ENCODE measurements around the gene ELN. TPM values are rescaled to one million over a fixed set of nuclear protein-coding genes. Genes with fewer than 3 reads are reported as not detected.
A peak's percentile ranks its signal among the peaks of the same experiment; 100 is the strongest.
"Not testable (repeated sequence)": the region's sequence is repeated elsewhere in the genome, so short reads cannot be mapped to it uniquely, and the experiment has no call there.

The ELN gene
- not detected in 2 replicates for total RNA-seq (2014; rRNA removed; shearing (Covaris generic))
- not detected in 2 replicates for polyA plus RNA-seq (2015; cell fraction: cytosol; rRNA removed)
- 0.07 TPM in 1 of 2 replicates, not detected in the other for polyA plus RNA-seq (2015; cell fraction: nucleus; rRNA removed)

DNA sequence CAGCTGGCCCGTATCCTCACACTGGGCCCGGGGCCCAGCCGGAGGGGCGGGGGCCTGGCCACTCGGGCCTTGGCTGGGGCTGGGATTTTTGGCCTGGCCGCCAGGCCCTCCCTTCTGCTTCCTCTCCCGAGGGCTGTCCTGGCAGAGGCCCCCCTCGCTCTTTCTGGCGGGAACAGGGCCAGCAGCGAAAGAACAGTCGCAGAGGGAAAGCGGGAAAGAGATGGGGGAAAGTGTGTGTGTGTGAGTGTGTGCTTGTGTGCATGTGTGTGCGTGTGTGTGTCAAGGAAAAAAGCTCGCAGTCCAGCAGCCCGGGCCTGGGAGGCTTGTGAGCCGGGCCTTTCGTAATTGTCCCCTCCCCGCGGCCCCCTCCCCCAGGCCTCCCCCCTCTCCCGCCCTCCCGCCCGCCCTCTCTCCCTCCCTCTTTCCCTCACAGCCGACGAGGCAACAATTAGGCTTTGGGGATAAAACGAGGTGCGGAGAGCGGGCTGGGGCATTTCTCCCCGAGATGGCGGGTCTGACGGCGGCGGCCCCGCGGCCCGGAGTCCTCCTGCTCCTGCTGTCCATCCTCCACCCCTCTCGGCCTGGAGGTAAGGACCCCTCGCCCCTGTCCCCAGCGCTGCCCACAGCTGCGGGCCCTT lies at the start of gene ELN:
Gene ELN, plus strand, starts transcription at position 491 of the 638 bp plus-strand sequence. Its CDS starts 15 bp downstream, at position 506.
- in situ Hi-C loops (cut with HindIII; ENCODE audit: low pct_unique_long_range_greater_than_20kb, low sequenced_read_pairs): no loop called here
- DNase-seq (ENCODE audit: low read depth, low spot score): no peak

DNA sequence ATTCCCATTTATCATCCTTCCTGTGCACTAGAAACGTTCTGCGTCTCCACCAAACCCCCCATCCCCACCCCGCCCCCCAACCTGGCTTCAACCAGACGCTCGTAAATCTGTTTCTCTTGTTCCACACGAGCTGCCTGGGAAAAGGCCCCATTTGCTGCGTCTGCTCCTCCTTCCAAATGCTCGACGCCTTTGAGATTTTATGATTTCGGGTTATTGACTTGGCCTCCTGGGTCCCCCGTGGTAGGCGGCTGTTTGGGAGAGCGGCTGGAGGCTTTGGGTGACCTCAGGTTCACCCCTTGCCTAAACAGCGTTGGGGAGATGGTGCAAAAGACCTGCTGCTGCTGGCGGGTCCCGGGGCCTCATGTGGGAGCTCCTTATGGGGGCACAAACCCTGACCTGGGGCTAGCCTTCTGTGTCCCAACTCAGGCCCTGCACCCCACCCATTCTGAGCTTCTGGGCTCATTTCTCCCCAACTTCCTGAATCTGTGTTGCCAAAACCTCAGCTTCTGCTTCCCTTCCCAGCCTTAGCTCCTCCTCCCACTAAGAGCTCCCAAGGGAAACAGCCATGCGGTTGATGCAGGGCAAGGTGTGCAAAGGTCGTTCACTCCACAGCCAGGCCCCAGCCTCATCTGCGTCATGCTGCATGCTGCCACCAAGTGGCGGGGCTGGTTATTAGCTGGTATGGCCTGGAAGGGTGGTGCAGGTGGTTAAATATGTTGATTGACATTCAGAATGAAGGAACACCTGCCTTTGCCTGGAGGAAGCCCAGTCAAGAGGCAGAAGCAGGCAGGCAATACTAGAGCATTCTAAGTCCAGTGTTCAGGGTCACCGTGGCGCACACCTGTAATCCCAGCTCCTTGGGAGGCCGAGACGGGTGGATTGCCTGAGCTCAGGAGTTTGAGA lies 49.1 kb upstream of the ELN start:
- DNase-seq (ENCODE audit: low read depth, low spot score): peak; percentile 73
- in situ Hi-C loops (cut with HindIII; ENCODE audit: low pct_unique_long_range_greater_than_20kb, low sequenced_read_pairs): no loop called here

DNA sequence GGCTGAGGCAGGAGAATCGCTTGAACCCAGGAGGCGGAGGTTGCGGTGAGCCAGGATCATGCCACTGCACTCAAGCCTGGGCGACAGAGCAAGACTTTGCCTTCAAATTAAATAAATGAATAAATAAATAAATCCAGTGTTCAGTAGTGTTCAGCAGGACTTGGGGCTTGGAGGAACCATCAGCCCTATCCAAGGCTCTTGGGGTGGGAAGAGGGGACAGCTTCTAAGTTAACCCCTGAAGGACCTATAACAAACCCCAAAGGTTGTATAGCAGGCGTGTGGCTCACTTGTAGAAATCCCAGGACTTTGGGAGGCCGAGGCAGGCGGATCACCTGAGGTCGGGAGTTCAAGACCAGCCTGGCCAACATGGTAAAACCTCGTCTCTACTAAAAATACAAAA lies 48.3 kb upstream of the ELN start:
- DNase-seq (ENCODE audit: low read depth, low spot score); in situ Hi-C loops (cut with HindIII; ENCODE audit: low pct_unique_long_range_greater_than_20kb, low sequenced_read_pairs): not testable (repeated sequence)

DNA sequence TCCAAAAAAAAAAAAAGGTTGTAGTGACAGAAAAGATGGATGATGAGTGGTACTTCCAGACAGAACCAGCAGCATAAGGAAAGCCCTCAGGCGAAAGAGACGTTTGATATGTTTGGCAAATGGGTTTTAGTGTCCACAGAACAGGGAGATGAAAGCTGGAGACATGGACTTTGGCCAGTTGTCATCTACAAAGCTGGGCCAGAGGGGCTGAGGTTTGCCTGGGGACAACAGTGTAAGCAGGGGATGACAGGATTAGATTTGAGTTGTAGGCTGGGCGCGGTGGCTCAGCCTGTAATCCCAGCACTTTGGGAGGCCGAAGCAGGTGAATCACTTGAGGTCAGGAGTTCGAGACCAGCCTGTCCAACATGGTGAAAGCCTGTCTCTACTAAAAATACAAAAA lies 47.8 kb upstream of the ELN start:
- in situ Hi-C loops (cut with HindIII; ENCODE audit: low pct_unique_long_range_greater_than_20kb, low sequenced_read_pairs): no loop called here

DNA sequence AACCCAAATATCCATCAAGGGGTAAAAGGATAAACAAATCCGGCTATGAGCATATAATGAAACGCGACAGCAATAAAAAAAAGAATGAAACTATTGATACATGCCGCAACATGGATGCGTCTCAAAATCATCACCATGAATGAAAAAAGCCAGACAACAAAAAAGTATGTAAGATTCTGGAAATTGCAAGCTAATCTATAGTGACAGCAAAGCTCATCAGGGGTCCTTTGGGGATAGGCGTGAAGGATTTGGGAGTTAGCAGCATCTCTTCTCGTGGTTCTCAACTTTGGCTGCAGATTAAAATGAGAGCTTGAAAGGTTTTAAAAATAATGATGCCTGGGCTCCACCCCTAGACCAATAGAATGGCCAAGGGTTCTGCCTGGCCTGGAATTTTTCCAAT lies 46.0 kb upstream of the ELN start:
- no peak for DNase-seq (ENCODE audit: low read depth, low spot score)
- in situ Hi-C loops (cut with HindIII; ENCODE audit: low pct_unique_long_range_greater_than_20kb, low sequenced_read_pairs): no loop called here

More for the DNA sequence above, 47.8 kb upstream of the ELN start:
- DNase-seq (ENCODE audit: low read depth, low spot score): no peak

DNA sequence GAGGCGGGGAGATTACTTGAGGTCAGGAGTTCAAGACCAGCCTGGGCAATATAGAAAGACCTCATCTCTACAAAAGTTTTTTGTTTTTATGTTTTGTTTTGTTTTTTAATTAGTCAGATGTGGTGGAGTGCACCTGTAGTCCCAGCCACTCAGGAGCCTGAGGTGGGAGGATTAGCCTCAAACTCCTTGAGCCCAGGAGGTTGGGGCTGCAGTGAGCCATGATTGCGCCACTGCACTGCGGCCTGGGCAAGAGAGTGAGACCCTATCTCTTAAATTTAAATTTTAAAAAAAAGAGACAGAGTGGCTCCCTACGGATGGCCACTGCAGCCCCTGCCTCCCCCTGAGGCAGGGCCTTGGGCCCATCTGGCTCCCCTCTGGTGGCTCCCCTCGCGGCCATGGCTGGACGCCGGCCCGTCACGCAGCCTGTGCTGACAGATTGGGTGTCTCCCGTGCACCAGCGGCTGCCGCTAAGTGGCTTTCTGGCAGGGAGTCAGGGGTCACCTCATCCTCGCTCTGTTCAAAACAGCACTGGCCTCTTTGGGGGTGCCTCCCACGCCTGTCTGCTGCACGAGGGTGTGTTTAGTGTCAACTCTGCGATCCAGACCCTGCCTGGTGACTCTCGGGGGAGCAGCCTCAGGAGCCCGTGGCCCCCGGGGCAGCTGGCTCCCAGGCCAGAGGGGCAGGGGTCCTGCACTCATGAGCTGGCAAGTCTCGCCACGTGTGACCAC lies 44.4 kb upstream of the ELN start:
- in situ Hi-C loops (cut with HindIII; ENCODE audit: low pct_unique_long_range_greater_than_20kb, low sequenced_read_pairs): no loop called here

DNA sequence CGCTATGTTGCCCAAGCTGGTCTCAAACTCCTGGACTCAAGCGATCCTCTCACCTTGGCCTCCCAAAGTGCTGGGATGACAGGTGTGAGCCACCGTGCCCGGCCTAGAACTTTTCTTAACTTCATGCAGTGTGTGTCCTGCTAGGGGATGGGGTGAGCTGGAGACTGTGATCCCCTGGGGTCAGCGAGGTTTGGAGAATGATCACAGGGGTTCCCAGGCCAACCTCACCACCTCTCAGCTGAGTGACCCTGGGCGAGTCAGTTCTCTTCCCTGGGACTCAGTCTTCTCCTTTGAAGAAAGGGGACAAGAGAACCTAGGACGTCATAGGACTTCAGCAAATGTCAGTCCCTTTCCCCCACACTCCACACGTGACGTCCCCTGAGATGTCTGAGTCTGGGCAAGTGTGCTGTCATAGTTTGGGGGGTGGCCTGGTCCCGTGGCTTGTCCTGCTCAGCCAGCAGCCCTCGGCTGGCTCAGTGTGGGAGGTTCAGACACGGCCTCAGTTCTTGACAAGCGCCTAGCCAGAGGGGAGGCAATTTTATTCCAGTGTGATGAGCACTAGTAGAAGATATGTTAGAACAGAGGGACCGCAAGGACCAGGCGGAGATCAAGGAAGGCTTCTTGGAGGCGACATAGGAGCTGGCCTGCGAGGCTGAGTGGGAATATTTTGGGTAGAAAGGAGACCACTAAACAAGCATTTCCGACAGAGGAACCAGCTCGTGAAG lies 43.3 kb upstream of the ELN start:
- no peak for DNase-seq (ENCODE audit: low read depth, low spot score)
- in situ Hi-C loops (cut with HindIII; ENCODE audit: low pct_unique_long_range_greater_than_20kb, low sequenced_read_pairs): no loop called here

More for the DNA sequence above, 44.4 kb upstream of the ELN start:
- DNase-seq (ENCODE audit: low read depth, low spot score): no peak

DNA sequence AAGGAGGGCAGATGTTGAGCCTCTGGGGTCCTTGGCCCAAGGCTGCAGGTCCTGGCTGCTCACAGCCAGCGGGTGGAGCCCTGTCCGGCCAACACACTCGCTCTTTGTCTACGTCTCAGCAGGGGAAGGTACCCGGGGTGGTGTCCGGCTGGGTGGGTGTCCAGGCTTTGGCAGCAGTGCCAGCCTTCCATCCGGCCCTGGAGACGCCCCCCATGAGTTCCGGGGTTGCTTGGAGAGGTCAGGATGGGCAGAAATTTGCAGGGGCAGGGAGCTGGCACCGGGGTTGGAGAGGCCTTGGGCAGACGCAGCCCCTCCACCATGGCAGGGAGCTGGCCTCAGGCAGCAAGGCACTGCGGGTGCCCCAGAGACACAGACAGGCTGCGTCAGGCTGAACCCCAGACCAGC lies 42.2 kb upstream of the ELN start:
- in situ Hi-C loops (cut with HindIII; ENCODE audit: low pct_unique_long_range_greater_than_20kb, low sequenced_read_pairs): no loop called here

DNA sequence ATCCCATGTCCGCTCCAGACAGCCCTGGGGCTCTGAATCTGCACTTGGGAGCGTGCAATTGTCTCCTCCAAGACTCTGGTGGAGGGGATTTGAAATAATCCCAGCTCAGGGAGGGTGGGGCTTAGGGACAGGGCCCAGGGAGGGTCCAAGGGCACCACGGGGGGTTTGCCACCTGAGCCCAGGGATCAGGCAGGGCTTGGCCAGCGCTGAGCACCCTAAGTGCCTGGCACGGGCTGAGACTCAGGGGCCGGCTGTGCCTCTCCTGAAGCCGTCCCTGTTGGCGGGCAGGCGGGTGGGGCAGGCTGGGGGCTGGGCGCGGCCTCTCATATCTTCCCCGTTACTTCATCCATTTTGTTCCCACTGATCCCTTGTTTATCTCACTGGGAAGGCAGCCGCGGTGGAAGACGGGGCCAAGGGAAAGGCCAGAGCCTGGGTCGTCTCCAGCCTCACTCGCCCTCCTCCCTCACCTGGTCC lies 41.8 kb upstream of the ELN start:
- in situ Hi-C loops (cut with HindIII; ENCODE audit: low pct_unique_long_range_greater_than_20kb, low sequenced_read_pairs): no loop called here
- DNase-seq (ENCODE audit: low read depth, low spot score): no peak

More for the DNA sequence above, 42.2 kb upstream of the ELN start:
- DNase-seq (ENCODE audit: low read depth, low spot score): no peak

DNA sequence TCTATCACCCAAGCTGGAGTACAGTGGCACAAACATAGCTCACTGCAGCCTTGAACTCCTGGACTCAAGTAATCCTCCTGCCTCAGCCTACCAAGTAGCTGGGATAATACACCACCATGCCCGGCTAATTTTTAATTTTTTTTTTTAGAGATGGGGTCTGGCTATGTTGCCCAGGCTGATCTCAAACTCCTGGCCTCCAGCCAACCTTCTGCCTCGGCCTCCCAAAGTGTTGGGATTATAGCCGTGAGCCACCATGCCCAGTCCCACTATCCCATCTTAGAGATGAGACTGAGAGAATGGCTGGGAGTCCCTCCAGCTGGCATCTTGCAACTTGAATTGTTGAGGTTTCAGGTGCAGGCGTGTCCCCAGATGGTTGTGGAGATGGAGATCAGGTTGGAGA lies 40.7 kb upstream of the ELN start:
- DNase-seq (ENCODE audit: low read depth, low spot score): no peak
- in situ Hi-C loops (cut with HindIII; ENCODE audit: low pct_unique_long_range_greater_than_20kb, low sequenced_read_pairs): no loop called here

DNA sequence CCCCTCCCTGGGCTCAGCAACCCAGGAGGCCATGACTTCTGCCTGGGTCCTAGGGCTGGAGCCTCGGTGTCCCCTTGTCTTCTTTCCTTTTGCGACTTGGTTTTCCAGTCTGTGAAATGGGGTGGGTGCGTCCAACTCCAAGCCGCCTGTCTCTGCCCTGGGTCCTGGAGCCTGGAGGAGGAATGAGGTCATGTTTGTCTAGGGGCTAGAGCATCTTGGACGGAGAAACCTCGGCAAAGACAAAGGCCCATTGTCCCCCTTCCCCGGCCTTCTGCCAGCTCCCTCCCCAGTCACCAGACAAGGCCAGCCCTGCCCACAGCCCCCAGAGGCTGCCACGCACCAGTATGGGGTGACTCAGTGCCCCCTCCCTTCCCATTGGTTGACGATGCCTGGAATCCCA lies 39.8 kb upstream of the ELN start:
- in situ Hi-C loops (cut with HindIII; ENCODE audit: low pct_unique_long_range_greater_than_20kb, low sequenced_read_pairs): no loop called here
- DNase-seq (ENCODE audit: low read depth, low spot score): peak; percentile 87

DNA sequence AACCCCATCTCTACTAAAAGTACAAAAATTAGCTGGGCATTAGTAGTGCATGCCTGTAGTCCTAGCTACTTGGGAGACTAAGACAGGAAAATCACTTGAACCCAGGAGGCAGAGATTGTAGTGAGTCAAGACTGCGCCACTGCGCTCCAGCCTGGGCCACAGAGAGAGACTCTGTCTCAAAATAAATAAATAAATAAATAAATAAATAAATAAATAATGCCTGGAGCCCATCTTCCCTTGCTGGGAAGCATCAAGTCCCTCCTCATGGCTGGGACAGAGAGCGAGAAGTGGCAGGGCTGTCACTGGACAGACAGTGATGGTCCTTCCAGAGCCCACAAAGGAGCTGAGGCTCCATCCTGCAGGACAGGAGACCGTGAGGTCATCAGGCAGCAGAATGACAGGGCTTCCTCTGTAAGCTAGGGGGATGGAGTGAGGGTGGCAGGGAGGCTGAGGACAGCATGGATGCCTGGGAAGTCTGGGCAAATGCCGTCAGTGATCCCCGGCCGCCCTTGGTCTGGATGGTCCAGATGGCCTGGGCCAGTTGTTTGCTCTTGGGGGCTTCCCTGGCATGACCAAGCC lies 36.4 kb upstream of the ELN start:
- in situ Hi-C loops (cut with HindIII; ENCODE audit: low pct_unique_long_range_greater_than_20kb, low sequenced_read_pairs): no loop called here
- no peak for DNase-seq (ENCODE audit: low read depth, low spot score)

DNA sequence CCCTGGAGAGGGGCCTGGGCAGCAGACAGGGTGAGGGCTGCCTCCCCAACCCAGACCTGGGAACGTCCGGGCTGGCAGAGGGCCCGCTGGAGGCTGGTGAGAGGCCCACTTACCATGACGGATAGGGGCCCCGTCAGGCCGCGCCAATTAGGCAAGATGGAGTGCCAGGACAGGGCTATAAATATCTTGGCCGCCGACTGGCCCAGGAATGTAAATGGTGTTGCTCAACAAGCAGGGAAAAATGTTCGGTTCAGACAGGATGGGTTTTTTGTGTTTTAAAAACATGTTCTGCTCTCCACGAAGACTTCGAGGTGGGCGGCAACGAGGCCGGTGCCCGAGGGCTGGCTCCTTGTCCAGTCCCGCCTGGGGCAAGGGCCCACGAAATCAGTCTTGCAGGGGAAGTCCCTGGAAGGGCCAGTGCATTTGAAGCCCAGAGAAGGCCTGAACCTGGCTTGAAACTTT lies 35.8 kb upstream of the ELN start:
- no peak for DNase-seq (ENCODE audit: low read depth, low spot score)
- in situ Hi-C loops (cut with HindIII; ENCODE audit: low pct_unique_long_range_greater_than_20kb, low sequenced_read_pairs): no loop called here

DNA sequence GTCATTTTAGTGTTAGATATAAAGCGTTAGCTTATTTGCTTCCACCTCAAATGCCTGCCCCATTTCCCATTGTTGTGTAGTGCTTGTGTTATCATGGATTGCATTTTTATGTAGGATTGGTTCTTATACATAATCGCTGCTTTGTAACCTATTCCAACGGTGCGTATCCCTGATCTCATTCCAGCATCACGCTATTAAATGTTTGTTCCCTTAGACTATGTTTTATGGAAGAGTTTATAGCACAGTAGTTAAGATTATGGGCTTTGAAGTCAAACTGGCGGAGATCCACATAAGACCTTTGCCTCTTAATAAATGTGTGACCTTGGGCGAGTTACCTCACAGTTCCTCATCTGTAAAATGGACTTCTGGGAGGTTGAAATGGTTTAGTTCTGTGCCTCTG lies 34.0 kb upstream of the ELN start:
- in situ Hi-C loops (cut with HindIII; ENCODE audit: low pct_unique_long_range_greater_than_20kb, low sequenced_read_pairs): no loop called here
- no peak for DNase-seq (ENCODE audit: low read depth, low spot score)

DNA sequence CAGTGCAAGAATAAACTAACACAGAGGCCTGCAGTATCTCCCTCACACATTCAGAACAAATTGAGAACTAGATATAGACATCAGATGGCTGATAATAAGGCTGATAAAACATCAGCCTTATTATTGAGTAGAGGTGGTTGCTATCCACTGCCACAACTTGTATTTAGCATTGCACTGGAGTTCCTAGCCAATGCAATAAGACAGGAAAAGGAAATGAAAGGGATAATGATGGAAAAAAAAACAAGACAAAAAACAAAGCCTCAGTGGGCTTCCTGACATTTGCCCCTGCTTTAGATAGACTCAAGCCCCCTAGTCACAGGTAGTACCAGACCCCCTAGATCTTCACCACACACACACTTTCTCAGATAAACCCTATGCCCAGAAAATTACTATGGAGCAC lies 33.2 kb upstream of the ELN start:
- in situ Hi-C loops (cut with HindIII; ENCODE audit: low pct_unique_long_range_greater_than_20kb, low sequenced_read_pairs): no loop called here
- no peak for DNase-seq (ENCODE audit: low read depth, low spot score)

DNA sequence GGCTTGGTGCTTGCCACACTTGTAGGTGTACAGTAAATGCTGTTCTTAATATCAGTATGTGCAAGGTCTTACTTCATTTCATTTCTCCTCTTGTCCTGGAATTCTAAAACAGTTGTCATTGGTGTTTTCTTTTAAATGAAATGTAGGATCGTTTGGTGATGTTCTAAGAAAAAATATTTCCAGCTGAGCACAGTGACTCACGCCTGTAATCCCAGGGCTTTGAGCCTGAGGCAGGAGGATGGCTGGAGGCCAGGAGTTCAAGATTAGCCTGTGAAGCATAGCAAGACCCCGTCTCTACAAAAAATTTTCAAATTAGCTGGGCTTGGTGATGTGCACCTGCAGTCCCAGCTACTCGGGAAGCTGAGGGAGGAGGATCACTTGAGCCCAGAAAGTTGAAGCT lies 32.6 kb upstream of the ELN start:
- DNase-seq (ENCODE audit: low read depth, low spot score): no peak
- in situ Hi-C loops (cut with HindIII; ENCODE audit: low pct_unique_long_range_greater_than_20kb, low sequenced_read_pairs): no loop called here
